Stimulated activated CD4-positive, alpha-beta T cell treated with anti-CD3 and anti-CD28 coated beads, Interleukin-2, amount 100 ng/mL, for 48 hours (primary cell): ENCODE results near the gene ITGB2.

Experiments used
- DNase-seq, 2 donors: peaks; one replicate each; pipeline ENCODE4 v3.0.0-alpha.2; 2020

ITGB2 gene

DNA sequence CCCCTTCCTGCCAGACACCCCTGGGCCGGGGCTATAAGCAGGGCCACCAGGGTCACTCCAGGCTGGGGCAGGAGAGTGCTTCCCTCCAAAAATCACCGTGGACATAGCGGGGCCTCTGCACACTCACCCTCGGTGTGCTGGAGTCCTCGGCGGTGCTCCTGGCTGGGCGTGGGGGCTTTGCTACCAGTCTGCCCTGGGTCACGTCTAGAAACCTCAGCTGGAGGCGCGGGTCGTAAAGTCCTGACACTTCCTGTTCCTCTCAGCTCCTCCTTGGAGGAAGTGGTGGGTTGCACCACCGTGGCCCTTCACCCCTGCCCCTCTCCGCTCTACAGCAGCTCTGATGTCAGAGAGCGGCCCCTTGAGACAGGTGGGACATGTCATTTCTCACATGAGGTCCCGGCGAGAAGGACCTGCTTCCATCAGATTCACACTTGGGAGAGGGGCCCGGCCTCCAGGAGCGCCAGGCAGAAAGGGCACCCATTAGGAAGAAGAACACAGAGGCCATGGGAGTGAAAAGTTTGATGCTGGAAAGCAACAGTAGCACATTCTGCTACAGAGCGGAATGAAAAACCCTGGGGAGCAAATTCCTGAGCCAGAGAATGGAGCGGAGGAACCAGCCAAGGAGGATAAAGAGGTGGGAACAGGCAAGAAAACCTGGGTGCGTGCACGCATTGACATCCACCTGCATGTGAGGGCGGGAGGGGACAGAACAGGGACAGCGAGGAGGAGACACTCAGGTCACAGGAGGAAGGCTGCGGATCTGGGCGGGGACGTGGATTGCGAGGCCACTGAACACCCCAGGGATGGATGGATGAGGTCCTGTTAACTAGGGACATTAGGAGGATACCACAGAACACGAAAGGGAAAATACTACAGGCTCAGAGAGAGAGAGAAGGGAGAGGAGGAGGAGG, at the start of gene ITGB2:
Gene ITGB2 (minus strand): TSS at position 206 of the 911 bp plus-strand sequence. CDS start 10,117 bp downstream, outside the sequence.
- DNase-seq = no peak

DNA sequence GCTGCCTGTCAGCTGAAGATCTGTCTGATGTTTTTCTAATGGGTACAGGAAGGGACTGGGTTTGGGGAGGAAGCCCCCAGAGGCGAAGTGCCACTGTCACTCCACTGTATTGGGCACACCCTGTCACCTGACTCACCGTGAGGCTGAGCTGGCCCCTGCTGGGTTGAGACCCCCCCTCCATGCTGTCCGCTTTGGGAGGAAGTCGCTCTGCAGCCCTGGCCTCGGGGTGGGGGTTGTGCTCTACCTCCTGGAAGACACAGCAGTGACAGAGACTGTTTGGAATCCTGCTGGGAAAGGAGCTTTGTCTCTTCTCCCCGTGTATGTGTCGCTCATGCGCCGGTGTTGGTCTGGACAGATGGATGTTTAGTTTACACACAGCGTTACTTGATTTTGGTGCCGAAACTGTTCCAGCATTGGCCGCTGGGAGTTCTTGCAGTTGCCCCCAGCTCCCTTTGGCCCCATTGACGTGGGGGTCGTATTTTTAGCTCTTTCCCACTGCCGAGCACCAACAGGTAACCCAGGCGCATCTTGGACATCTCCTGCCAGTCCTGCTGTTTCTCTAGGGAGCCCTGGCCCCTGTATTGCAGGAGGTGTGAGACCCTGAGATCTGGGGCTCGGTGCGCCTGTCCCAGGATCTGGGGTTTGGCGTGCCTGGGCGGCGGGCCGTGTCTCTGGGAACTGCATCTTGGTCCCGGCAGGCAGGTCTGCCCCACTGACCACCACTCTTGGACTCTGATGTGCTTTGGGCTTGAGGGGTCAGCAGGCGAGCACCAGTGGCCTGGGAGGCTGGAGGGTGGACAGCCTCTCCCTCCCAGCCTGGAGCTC, 49.4 kb upstream of the ITGB2 start:
- DNase-seq = no peak

DNA sequence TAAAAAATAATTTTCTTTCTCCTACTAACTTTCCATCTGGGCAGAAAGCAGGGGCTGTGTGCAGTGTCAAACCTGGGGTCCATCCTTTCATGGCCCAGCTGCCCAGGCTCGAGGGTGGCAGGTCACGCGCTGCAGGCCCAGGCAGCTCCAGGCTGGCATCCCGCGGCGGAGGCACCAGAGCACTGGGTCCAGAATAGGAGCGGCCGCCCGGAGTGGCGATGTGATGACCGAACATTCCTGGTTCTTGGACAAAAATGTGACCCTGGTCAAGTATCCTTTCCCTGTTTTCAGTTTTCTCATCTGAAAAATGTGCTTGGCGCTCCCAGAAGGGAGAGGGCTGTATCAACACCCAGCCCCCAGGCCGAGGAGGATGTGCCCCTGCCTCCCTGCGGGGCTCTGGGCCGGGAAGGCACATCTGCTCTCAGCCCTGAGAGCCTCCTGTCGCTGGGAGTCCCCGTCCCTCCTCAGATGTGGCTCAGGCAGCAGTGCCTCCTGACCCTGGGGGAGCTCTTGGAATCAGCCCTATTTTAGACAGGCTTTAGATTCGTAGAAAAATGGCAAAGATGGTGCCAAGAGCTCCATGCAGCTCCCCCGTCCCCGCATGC, 48.5 kb upstream of the ITGB2 start:
- DNase-seq = no peak

DNA sequence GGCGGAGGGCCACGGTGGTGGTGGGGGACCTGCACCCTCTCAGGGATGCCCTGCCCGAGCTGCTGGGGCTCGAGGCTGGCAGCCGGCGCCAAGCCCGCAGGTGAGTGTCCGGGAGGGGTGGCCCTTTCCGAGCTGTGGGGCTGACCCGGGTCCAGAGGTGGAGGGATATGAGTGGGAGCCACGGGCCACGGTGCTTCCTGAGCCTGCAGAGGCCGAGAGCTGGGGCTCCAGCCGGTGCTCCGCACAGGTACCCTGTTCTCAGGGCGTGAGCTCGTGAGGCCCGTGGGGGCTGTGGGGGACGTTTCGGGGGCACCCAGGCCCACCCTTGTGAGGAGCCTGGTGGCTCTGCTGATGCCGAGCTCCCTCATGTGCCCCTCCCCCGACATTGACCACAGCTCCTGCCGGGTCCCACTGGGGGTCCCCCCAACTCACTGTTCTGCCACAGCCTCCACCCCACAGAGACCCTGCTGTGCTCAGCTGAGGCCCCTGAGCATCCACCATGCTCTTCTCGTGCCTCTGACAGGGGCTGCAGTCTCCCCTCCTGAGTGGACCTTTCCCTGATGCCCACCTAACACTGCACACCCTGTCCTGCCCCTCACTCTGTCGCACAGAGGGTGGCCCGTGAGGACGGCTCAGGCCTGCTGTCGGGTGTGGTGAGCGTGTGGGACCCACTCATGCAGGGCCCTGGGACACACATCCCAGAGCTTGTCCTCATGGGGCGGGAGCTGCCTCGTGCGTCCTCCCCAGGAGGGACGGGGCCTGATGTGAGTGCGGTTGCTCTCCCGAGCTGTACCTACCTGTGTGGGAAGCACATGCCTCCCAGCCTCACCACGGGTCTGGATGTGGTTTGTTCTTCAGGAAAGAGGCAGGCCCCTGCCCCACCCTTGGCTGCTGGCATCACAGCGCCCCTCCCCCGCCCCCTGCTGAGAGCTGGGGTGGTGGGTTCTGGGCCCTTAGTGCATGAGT, 46.7 kb upstream of the ITGB2 start:
- no peak for DNase-seq

DNA sequence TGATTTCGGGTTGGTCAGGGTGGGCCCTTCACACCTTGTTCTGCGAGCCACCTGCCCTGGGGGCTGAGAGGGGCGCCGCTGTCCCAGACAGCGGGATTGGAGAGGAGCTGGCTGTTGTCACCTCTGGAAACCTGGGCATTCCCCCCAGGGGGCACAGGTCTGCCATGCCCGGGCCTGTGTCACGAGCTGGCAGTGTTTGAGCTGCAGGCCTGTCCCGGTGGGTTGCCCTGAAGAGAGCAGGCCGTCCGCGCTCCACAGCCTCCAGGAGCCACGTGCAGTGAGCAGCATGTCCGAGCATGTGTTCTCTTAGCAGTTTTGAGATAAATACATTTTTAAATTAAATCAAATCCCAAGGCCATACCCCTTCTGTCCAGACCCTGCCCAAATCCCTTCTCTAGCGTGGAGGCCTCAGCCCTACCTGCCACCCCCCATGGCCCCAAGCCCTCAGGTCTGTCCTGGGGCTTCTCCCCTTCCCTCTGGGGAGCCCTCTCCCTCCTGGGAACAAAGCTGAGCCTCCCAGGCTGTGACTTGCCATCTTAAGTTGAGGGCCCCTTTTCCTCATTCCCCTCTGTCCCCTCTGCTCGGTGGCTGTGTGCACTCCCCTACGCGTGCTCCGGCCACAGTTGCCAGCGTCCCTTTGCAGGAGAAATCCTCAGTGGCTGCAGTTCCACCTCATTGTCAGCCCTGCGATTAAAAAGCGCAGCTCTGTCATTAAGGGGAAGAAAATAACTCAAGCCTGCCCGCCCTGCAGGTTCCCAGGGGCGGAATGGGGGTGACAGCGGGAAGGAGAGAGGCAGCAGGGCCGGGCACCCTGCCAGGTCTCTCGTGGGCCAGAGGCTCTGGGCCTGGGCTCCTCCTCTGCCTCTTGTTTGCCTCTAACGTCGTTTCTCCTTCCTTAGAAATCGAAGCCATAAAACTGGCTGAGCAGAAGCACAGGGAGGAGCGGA, 45.7 kb upstream of the ITGB2 start:
- DNase-seq = no peak

DNA sequence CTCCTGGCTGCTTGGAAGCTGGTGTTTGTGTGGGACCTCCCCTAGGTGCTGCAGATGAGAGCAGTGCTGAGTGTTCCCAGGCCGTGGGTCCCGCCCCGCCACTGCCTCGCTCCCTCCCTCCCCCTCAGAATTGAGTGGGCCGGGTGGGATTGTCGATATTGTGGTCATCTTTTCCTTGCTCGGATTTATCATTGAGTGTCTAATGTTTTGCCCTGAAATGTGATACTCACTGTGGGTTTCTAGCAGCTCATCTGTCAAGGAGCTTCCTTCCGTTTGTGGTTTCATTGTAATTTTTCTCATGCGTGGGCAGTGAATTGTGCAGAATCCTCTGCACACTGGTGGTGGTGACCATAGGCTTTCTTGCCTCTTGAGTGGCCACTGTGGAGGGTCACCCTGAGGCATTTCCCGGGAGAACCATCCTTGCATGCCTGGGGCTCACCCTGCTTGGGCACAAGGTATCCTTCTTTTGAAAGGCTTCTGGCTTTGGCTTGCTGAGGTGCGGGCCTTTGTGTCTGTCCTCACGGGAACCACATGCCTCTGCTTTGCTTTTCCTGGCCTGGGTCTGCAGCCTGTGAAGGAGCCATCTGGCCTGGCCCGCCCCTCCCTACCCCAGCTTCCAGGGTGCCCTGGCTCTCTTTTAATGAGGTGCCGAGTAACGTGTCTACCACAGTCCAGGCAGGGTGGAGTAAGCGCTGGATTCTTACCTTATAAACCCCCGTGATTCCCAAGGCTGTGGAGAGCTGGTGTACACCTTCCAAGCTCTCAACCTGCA, 44.7 kb upstream of the ITGB2 start:
- no peak for DNase-seq

DNA sequence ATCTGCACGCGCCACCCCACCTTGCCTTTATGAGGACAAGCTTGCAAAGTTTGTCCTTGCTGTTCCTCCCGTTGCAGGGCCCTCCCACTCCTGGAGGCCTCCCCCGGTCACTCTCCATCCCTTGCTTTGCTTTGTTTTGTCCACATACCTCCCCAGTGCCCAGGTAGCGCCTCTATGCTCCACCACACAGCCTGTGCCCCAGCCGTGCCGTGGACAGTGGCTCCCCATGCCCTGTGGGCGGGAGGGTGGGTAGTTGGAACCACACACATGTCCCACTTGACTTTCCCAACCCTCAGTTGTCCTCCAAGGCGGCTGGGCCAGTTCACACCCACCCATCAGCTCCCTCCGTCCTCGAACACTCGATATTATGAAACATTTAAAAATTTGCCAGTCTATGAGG, 43.7 kb upstream of the ITGB2 start:
- no peak for DNase-seq

DNA sequence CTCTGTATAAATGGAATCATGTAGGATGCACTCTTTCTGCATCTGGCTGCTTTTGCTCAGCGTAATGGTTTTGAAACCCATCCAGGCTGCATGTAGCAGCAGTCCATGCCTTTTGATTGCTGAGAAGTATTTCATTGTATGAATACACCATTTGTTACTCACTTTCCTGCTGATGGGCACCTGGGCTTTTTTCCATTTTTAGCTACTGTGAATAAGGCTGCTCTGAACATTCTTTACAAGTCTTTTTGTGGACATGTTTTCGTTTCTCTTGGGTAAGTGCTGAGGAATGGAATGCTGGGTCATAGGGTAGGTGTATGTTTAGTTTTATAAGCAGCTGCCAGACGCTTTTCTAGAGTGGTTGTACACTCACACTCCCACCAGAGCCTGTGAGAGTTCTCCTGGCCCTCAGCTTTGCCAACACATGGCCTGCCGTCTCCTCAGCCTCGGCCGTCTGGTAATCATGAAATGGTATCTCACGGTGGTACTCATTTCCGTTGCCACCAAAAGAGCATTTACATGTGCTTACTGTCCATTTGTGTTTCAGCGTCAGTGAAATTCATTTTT, 41.8 kb upstream of the ITGB2 start:
- DNase-seq = no peak

DNA sequence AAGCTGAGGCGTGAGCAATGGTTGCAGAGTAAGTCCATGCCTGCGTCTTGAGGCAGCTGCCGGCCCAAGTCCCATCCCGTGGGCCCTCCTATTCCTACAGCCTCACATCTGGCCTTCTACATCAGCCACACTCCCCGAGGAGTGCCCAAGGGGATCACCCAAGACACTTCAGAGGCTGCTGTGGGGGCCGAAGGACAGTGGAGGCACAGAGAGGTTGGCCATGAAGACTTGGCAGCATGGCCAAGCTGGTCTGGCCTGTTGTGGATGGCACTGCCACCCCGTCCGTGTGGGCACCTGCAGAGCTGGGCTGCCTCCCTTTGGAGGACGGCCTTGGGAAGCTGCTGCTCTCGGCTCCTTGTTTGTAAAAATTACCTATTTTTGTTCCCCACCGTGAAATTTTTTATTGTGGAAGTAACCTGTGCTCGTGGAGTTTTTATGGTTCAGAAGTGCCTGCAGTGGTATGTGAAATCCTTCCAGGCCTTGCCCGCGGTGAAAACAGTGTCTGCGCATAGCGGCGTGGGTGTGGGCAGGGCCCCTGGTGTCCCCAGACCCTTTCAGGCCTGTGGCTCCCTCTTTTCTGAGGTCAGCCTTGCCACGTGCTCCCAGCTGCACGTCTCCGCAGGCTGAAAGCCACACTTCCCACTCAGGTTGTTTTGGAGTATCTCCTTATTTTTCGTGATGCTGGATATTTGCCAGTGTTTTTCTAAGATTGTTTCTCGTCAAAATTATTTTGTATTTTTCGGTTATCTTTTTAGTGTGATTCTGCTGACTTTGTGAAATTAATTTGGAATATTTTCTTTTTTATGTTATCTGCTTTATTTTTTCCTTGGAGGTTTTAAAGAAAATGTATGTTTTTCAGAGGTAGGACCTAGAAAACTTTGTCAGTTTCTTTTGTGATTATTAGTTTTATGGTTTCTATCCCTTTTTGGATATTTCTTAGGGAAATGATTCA, 39.7 kb upstream of the ITGB2 start:
- no peak for DNase-seq

DNA sequence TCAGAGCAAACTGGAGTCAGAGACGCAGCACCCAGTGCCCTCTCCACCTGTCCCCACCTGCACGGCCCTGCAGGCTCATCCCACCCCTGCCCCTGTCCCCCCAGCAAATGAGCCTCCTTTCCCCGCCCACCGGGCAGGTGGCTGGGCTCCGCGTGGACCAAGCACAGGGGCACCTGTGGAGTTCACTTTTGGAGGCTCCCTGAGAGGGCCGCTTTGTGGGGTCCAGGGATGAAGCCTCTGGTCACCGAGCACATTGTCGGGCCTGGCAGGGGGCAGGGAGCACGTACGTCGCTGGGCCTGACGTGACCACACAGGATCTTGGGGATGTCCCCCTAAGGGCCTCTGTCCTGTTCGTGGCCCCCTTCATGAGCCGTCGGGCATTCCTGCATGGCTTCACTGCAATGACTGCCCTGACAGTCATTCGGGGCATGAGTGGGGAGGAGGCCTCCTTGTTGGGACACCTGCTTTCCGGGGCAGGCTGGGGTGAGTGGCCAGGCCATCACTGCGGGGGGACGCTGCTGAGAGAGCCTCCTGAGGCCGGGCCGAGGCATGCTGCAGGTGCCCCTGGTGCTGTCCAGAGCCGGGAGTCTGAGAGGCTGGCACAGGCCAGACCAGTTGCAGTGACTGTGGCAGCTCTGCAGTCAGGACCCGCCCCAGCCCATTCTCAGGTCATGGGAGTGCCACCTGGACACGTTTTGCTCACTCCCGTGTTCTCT, 38.8 kb upstream of the ITGB2 start:
- DNase-seq = no peak

DNA sequence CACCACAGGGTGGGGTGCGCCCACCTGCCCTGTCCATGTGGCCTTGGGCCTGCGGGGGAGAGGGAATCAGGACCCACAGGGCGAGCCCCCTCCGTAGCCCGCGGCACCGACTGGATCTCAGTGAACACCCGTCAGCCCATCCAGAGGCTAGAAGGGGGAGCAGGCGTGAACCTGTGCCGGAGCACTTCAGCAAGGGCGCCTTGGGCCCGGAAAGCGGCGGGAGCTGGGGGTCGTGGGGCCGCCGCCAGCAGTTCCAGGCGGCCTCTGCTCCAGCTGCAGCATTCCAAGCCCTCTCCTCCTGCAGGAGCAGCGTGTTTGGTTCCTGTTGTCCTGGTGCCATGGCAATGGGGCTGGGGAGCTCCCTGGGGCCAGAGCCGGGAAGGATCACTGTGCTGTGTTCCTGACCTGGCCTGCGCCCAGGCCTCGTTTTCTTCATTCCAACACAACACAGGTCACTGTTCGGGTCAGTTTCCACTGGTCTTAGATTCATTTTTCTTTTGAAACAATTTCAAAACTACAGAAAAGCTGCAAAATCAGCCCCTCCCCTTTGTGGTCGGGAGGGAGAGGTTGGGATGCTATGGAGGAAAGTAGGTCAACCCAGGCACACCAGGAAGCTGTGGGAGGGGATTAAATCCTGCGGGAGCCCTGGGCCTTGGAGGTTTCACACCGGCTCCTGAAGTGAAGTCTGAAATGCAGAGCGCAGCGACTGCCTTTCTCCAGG, 37.9 kb upstream of the ITGB2 start:
- DNase-seq = no peak

DNA sequence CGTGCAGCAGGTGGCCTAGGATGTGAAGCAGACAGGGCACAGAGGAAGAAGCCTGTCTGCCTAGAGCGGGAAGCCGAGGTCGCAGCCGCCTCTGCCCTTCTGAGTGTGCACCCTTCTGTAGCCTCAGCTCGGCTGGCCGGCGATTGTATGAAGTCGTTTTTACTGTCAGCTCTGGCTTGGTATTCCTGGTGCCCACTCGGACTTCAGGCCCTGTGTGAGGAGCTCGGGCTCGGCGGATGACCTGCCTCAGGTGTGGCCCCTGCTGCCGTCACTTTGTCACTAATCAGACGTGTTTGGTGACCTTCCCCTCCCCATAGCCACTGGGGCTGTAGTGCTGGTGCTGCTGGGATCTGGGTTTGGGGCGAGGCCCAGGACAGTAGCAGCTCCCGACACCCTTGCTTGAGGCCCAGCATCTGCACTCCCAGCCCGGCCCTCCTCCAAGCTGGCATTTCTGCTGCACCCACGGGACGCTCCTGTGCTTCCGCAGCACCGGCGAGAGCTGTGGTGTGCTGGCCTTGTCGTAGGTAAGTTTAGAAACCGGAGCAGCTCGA, 37.3 kb upstream of the ITGB2 start:
- no peak for DNase-seq

DNA sequence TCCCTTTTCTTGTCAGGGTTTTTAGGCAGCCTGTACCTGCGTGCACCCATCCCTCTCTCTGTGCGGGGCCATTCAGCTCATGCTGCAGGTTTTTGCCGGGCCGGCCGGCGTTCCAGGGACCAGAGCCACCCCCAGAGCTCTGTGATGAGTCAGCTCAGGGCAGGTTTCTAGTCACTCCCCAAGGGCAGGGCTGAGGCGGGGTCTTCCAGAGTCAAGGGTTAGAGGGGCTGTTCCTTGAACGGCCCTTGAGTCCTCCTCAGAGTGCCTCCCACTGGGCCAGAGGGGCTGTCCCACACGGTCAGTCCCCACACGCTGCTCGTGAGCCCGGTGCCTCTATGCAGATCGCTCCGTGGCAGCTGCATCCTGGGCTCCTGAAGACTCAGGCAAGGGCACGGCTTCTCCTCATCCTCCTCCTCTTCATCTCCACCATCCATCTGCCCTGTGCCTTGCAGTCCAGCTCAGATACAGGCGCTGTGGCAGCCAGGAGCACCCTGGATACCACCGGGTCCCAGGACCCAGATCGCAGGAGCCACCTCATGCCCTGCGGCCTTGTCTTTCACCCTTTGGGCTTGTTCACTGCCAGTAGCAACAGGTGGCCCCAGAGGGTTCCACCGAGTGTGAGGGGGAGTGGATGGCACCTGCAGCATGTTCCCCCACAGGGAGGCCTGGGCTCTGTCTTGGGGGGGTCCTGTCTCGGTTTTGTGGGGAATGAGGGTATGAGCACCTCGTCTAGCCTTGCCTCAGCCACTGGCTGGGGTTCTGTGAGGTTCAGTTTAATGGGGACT, 36.5 kb upstream of the ITGB2 start:
- no peak for DNase-seq

DNA sequence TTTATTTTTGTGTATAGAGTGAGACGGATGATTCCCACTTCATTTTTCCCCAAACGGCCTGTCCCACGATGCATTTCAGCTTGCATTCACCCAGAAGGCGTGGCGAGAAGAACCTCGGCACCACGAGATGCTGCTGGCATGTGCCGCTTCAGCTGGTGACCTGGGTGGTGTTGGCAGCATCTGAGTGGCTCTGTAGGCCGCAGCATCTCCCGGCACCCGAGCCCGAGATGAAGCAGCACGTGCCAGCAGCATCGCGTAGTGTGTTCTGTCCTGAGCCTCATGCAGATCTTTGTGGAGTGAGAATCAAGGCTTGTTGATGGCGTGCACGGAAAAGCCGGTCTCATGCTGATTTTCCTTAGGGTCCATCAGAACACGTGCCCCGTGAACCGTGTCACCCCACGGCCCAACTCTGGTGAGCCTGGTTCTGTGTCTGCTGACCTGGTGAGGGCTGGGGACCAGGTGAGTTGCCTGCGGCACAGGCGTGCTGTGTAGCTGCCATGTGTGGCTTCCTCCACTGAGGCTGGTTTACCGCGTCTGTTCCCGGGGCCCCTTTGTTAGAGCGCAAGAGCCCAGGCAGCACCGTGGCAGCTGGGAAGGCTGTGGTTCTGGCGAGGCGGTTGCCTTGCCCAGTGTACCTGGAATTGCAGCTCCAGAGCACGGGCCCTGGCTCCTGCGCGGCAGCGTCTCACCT, 35.8 kb upstream of the ITGB2 start:
- DNase-seq = no peak

DNA sequence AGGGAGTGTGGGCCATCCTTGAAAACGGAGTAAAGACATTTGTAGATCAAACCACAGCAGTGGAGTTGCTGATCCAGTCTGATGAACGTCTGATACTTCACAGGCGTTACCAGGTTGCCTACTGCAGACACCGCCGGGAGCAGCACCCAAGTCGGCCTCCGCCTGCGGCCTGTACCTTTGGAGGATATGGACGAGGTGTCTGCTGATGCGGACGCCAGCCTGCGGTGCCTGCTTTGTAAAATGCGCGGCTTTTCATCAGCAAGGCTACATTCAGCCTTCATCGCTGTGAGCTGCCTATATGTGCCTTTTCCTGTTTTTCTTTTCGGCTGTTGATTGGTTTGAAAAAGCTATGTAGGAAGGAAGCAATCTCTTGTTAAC, 35.1 kb upstream of the ITGB2 start:
- no peak for DNase-seq
